PC-3 (cell line): Measurements from ENCODE around the gene CTNNA2. TPM values are rescaled to one million over a fixed set of nuclear protein-coding genes. Genes with fewer than 3 reads are reported as not detected.

ENCODE experiments used
- ATAC-seq: fragments of 200-7000 bp; cut with Tn5 transposase; 2 replicates; pipeline ENCODE4 v1.9.1; 2020; ENCODE audit warnings: mild to moderate bottlenecking, moderate library complexity
- BruUV-seq: library from RNA; stranded (reverse); fragments of 400-500 nt; replicated peaks from 2 replicates; lab custom pipeline; 2021; lab: Mats Ljungman, UMichigan
- CTCF ChIA-PET: fragments of 300-600 bp; sonication (Branson Sonifier 250); formaldehyde crosslinking; loops from one replicate; lab custom pipeline; 2022; ENCODE audit warnings: antibody characterized with exemption; lab: Charles Lee
- POLR2A ChIA-PET: fragments of 300-600 bp; sonication (Branson Sonifier 250); formaldehyde crosslinking; loops from one replicate; lab custom pipeline; 2022; ENCODE audit warnings: antibody characterized with exemption; ENCODE audit not compliant: unreplicated experiment; lab: Charles Lee
- DNase-seq: peaks from one replicate; pipeline ENCODE4 v3.0.0-alpha.2; 2015
- H2AFZ ChIP-seq: fragments of 300-600 bp; sonication (generic); 2 replicates; pipeline ENCODE4 v1.6.0; 2016; ENCODE audit warnings: antibody characterized with exemption, low read length
- H3F3A ChIP-seq: fragments of 300-600 bp; sonication (generic); one replicate; pipeline ENCODE4 v1.6.0; 2017; ENCODE audit warnings: antibody characterized with exemption, low read length, control low read depth, mild to moderate bottlenecking; ENCODE audit not compliant: unreplicated experiment
- H3K27ac ChIP-seq: fragments of 300-600 bp; sonication (generic); 2 replicates; pipeline ENCODE4 v1.5.1; 2016; ENCODE audit warnings: mild to moderate bottlenecking, low read length
- H3K27me3 ChIP-seq: fragments of 300-600 bp; sonication (generic); 2 replicates; pipeline ENCODE4 v1.6.1; 2016; ENCODE audit warnings: low read length, mixed read lengths
- H3K36me3 ChIP-seq: fragments of 300-600 bp; sonication (generic); 2 replicates; pipeline ENCODE4 v1.6.1; 2016; ENCODE audit warnings: low read depth, mixed run types, low read length, mixed read lengths
- H3K4me1 ChIP-seq: fragments of 300-600 bp; sonication (generic); 2 replicates; pipeline ENCODE4 v1.5.1; 2016; ENCODE audit warnings: low read length; ENCODE audit not compliant: insufficient read depth
- H3K4me2 ChIP-seq: fragments of 300-600 bp; sonication (generic); 2 replicates; pipeline ENCODE4 v1.6.0; 2016; ENCODE audit warnings: low read length
- H3K4me3 ChIP-seq: fragments of 300-600 bp; sonication (generic); 2 replicates; pipeline ENCODE4 v1.5.1; 2016; ENCODE audit warnings: mild to moderate bottlenecking, low read length, mixed read lengths
- H3K79me2 ChIP-seq: fragments of 300-600 bp; sonication (generic); 2 replicates; pipeline ENCODE4 v1.6.1; 2017; ENCODE audit warnings: low read length, mixed read lengths
- H3K9ac ChIP-seq: fragments of 300-600 bp; sonication (generic); 2 replicates; pipeline ENCODE4 v1.6.0; 2016; ENCODE audit warnings: mild to moderate bottlenecking, low read length
- H3K9me2 ChIP-seq: fragments of 300-600 bp; sonication (generic); replicated peaks from 2 replicates; pipeline ENCODE4 v1.6.1; 2016; ENCODE audit warnings: mixed run types, low read length, mixed read lengths
- H3K9me3 ChIP-seq: fragments of 300-600 bp; sonication (generic); 2 replicates; pipeline ENCODE4 v1.6.1; 2016; ENCODE audit warnings: low read length, mixed read lengths
- H4K20me1 ChIP-seq: fragments of 300-600 bp; sonication (generic); 2 replicates; pipeline ENCODE4 v1.6.1; 2016; ENCODE audit warnings: low read length, mixed read lengths
- CTCF ChIP-seq: fragments of 300-600 bp; sonication (generic); conservative IDR thresholded peaks from 2 replicates; pipeline ENCODE4 v1.5.1; 2017; ENCODE audit warnings: antibody characterized with exemption, low read depth, mild to moderate bottlenecking, low read length
- EZH2 ChIP-seq: fragments of 300-600 bp; sonication (generic); IDR thresholded peaks from one replicate; pipeline ENCODE4 v1.6.1; 2017; ENCODE audit warnings: antibody characterized with exemption, mild to moderate bottlenecking, low read length; ENCODE audit not compliant: unreplicated experiment
- EZH2phosphoT487 ChIP-seq: fragments of 300-600 bp; sonication (generic); IDR thresholded peaks from 2 replicates; pipeline ENCODE4 v1.6.1; 2018; ENCODE audit warnings: mild to moderate bottlenecking, antibody characterized with exemption, low read length, borderline replicate concordance
- intact Hi-C: fragments of 100-400 bp; cut with micrococcal nuclease; formaldehyde crosslinking; loops from 2 replicates; pipeline ENCODE4 v1.9.0; 2023
- total RNA-seq: library from RNA; depleted of rRNA; stranded (reverse); fragments of >200 nt; gene quantifications from 2 replicates; pipeline ENCODE4 v1.2.3, GENCODE V29; 2014

Gene CTNNA2
- total RNA-seq, 1 experiment from 2014 or later, result not detected

GRCh38 chr2:80396276-80396675 lies 883.4 kb downstream of the CTNNA2 start:
- no peaks in the 10 kb centered on the region; the same call in 1 of the 2 replicates for H3K9me3 ChIP-seq
- H3K27me3 ChIP-seq, result no peaks in the 10 kb centered on the region
- H3K9ac ChIP-seq, result no peak overlapping the region
- ATAC-seq, result no peak
- ChIA-PET CTCF (no interaction called here), POLR2A (no interaction called here)
- H3K4me3 ChIP-seq, result no peak overlapping the region
- no peaks in the 10 kb centered on the region for H3K4me1 ChIP-seq
- BruUV-seq, result no TSS peak
- H3K79me2 ChIP-seq, result no peaks in the 10 kb centered on the region
- no peak overlapping the region for H3K4me2 ChIP-seq
- no peak overlapping the region for H2AFZ ChIP-seq
- H3K9me2 ChIP-seq, result no peaks in the 10 kb centered on the region
- H4K20me1 ChIP-seq, result no peaks in the 10 kb centered on the region
- H3K27ac ChIP-seq, result no peak overlapping the region
- TF ChIP-seq CTCF (no peak), EZH2 (no peak), EZH2phosphoT487 (no peak)
- no peak for DNase-seq
- no peaks in the 10 kb centered on the region for H3K36me3 ChIP-seq
- no peaks in the 10 kb centered on the region for H3F3A ChIP-seq
- intact Hi-C loops, result no loop called here

- intact Hi-C loops, result no loop called here
- CTCF ChIA-PET, result no interaction called here
These were observed 890.2 kb downstream of the CTNNA2 start for GRCh38 chr2:80403081-80403480.

More at GRCh38 chr2:80403081-80403480, 890.2 kb downstream of the CTNNA2 start:
- no peak overlapping the region for H3K27ac ChIP-seq
- H3K9ac ChIP-seq, result no peak overlapping the region
- H4K20me1 ChIP-seq, result no peaks in the 10 kb centered on the region
- no peaks in the 10 kb centered on the region for H3K79me2 ChIP-seq
- H3F3A ChIP-seq, result no peaks in the 10 kb centered on the region
- H3K9me2 ChIP-seq, result no peaks in the 10 kb centered on the region
- no peak overlapping the region for H3K4me3 ChIP-seq
- POLR2A ChIA-PET, result no interaction called here
- no peak for TF ChIP-seq EZH2
- TF ChIP-seq CTCF, result no peak
- TF ChIP-seq EZH2phosphoT487, result no peak
- H3K4me2 ChIP-seq, result no peak overlapping the region
- H3K9me3 ChIP-seq, result no peaks in the 10 kb centered on the region; the same call in 1 of the 2 replicates
- no TSS peak for BruUV-seq
- ATAC-seq, result no peak
- no peaks in the 10 kb centered on the region for H3K27me3 ChIP-seq
- DNase-seq, result no peak
- H3K4me1 ChIP-seq, result no peaks in the 10 kb centered on the region
- H3K36me3 ChIP-seq, result no peaks in the 10 kb centered on the region
- H2AFZ ChIP-seq, result no peak overlapping the region
